GM23338 (cell line): ENCODE data around the gene ABCD3. TPM values are rescaled to one million over a fixed set of nuclear protein-coding genes. Genes with fewer than 3 reads are reported as not detected.
A peak's percentile ranks its signal among the peaks of the same experiment; 100 is the strongest.

Experiments
- ATAC-seq: fragments of 200-7000 bp; cut with Tn5 transposase; 3 replicates; pipeline ENCODE4 v1.9.1; 2020
- DNase-seq: peaks from one replicate; pipeline ENCODE4 v3.0.0-alpha.2; 2015; ENCODE audit warnings: low spot score
- H2AFZ ChIP-seq: fragments of 200-600 bp; sonication (generic); 2 replicates; pipeline ENCODE4 v1.8.0; 2016; ENCODE audit warnings: antibody characterized with exemption, mild to moderate bottlenecking, moderate library complexity
- H3F3A ChIP-seq: fragments of 200-600 bp; sonication (generic); replicated peaks from 2 replicates; pipeline ENCODE4 v1.8.0; 2017; ENCODE audit warnings: antibody characterized with exemption, mixed run types, low read depth
- H3K27ac ChIP-seq: fragments of 200-600 bp; sonication (generic); 2 replicates; pipeline ENCODE4 v1.6.1; 2016; ENCODE audit warnings: low read depth
- H3K27me3 ChIP-seq: fragments of 200-600 bp; sonication (generic); 2 replicates; pipeline ENCODE4 v1.8.0; 2016; ENCODE audit warnings: mild to moderate bottlenecking, mixed run types, moderate library complexity; ENCODE audit not compliant: insufficient read depth
- H3K36me3 ChIP-seq: fragments of 200-600 bp; sonication (generic); 2 replicates; pipeline ENCODE4 v1.8.0; 2016; ENCODE audit warnings: mild to moderate bottlenecking; ENCODE audit not compliant: insufficient read depth
- H3K4me1 ChIP-seq: fragments of 200-600 bp; sonication (generic); 2 replicates; pipeline ENCODE4 v1.8.0; 2016; ENCODE audit warnings: mild to moderate bottlenecking, moderate library complexity; ENCODE audit not compliant: insufficient read depth
- H3K4me2 ChIP-seq: fragments of 200-600 bp; sonication (generic); 2 replicates; pipeline ENCODE4 v1.7.1; 2017; ENCODE audit warnings: mixed run types
- H3K4me3 ChIP-seq: fragments of 200-600 bp; sonication (generic); 2 replicates; pipeline ENCODE4 v1.6.1; 2016; ENCODE audit warnings: mixed run types
- H3K79me2 ChIP-seq: fragments of 200-600 bp; sonication (generic); replicated peaks from 2 replicates; pipeline ENCODE4 v1.8.0; 2017; ENCODE audit warnings: mild to moderate bottlenecking; ENCODE audit not compliant: insufficient read depth
- H3K9me2 ChIP-seq: fragments of 200-600 bp; sonication (generic); 2 replicates; pipeline ENCODE4 v1.8.0; 2017; ENCODE audit not compliant: insufficient read depth
- H4K20me1 ChIP-seq: fragments of 200-600 bp; sonication (generic); replicated peaks from 2 replicates; pipeline ENCODE4 v1.8.0; 2017; ENCODE audit warnings: mild to moderate bottlenecking; ENCODE audit not compliant: insufficient read depth
- H3K27ac Mint-ChIP-seq: 2 replicates; pipeline ENCODE4 v1.8.0; 2020; ENCODE audit warnings: inconsistent platforms, mild to moderate bottlenecking, moderate library complexity, mixed read lengths
- H3K27me3 Mint-ChIP-seq: 3 replicates; pipeline ENCODE4 v1.8.0; 2022; ENCODE audit warnings: low read depth, mild to moderate bottlenecking, moderate library complexity, mixed read lengths, inconsistent platforms; ENCODE audit not compliant: insufficient read depth, poor library complexity
- H3K36me3 Mint-ChIP-seq: 3 replicates; pipeline ENCODE4 v1.8.0; 2021; ENCODE audit warnings: low read depth, mild to moderate bottlenecking, inconsistent platforms, moderate library complexity, mixed read lengths
- H3K4me1 Mint-ChIP-seq: 3 replicates; pipeline ENCODE4 v1.8.0; 2020; ENCODE audit warnings: mild to moderate bottlenecking, inconsistent platforms, mixed read lengths
- H3K4me3 Mint-ChIP-seq: 3 replicates; pipeline ENCODE4 v1.8.0; 2021; ENCODE audit warnings: moderate library complexity, mild to moderate bottlenecking, inconsistent platforms, mixed read lengths
- H3K9me3 Mint-ChIP-seq: 3 replicates; pipeline ENCODE4 v1.8.0; 2020; ENCODE audit warnings: moderate library complexity, mild to moderate bottlenecking, inconsistent platforms, mixed read lengths
- CTCF ChIP-seq, 2 experiments: fragments of 200-600 bp in 1 of 2; sonication (generic) in 1 of 2; conservative IDR thresholded peaks; 2 replicates each; pipeline versions ENCODE4 v1.5.1 to v1.6.1; 2016 to 2017; ENCODE audit warnings: antibody characterized with exemption in 2 of 2, low read depth in 2 of 2, mild to moderate bottlenecking in 2 of 2, moderate library complexity in 1 of 2
- EZH2 ChIP-seq: fragments of 200-600 bp; sonication (generic); IDR thresholded peaks from one replicate; pipeline ENCODE4 v1.8.0; 2017; ENCODE audit warnings: antibody characterized with exemption, mild to moderate bottlenecking, low read depth; ENCODE audit not compliant: unreplicated experiment
- EZH2phosphoT487 ChIP-seq: fragments of 200-600 bp; sonication (generic); IDR thresholded peaks from one replicate; pipeline ENCODE4 v1.8.1; 2018; ENCODE audit warnings: antibody characterized with exemption; ENCODE audit not compliant: unreplicated experiment
- NANOG ChIP-seq: IDR thresholded peaks from 2 replicates; pipeline ENCODE4 v1.6.1; 2016; ENCODE audit warnings: antibody characterized with exemption, borderline replicate concordance
- POLR2AphosphoS5 ChIP-seq: IDR thresholded peaks from 2 replicates; pipeline ENCODE4 v1.6.1; 2016; ENCODE audit warnings: antibody characterized with exemption, low read depth
- REST ChIP-seq: IDR thresholded peaks from one replicate; pipeline ENCODE4 v1.6.1; 2018; ENCODE audit warnings: antibody characterized with exemption; ENCODE audit not compliant: unreplicated experiment
- STAT1 ChIP-seq: IDR thresholded peaks from one replicate; pipeline ENCODE4 v1.6.1; 2016; ENCODE audit warnings: antibody characterized with exemption; ENCODE audit not compliant: unreplicated experiment
- polyA plus RNA-seq: library from polyadenylated mRNA; unstranded; fragments of >200 nt; fragmentation: Nextera tagmentation; extraction: Ambion mirVana; gene quantifications from 2 replicates; pipeline ENCODE4 v1.2.1, GENCODE V29; 2016
- total RNA-seq: library from RNA; depleted of rRNA; stranded (reverse); fragments of >200 nt; shearing (Covaris generic); gene quantifications from 2 replicates; pipeline ENCODE4 v1.2.3, GENCODE V29; 2014

The ABCD3 gene
- total and polyA plus RNA-seq, 2 experiments from 2014 or later: 12.3 to 24.0 TPM

- no peaks in the 10 kb centered on the region for H3K27me3 ChIP-seq
- no peak for TF ChIP-seq REST
- no peak for TF ChIP-seq EZH2phosphoT487
- TF ChIP-seq NANOG: no peak
- no peak for TF ChIP-seq EZH2
- no peak for TF ChIP-seq POLR2AphosphoS5
- no peak for TF ChIP-seq STAT1
- no peaks in the 10 kb centered on the region for H3K9me2 ChIP-seq
- no peaks in the 10 kb centered on the region for H3K36me3 ChIP-seq
- H3K27ac Mint-ChIP-seq: no peak overlapping the region
- no peaks in the 10 kb centered on the region for H3K27me3 Mint-ChIP-seq
- H4K20me1 ChIP-seq: no peaks in the 10 kb centered on the region
- no peaks in the 10 kb centered on the region for H3K36me3 Mint-ChIP-seq
- H3K9me3 Mint-ChIP-seq: no peaks in the 10 kb centered on the region
- no peak overlapping the region for H3K4me3 ChIP-seq
- H2AFZ ChIP-seq: no peak overlapping the region
- no peaks in the 10 kb centered on the region for H3F3A ChIP-seq
- H3K4me3 Mint-ChIP-seq: no peak overlapping the region
- H3K79me2 ChIP-seq: no peaks in the 10 kb centered on the region
- H3K4me1 Mint-ChIP-seq: peaks cover 14% of the 10 kb centered on the region; the same call in 2 of the 3 replicates
- DNase-seq: no peak
- H3K27ac ChIP-seq: no peak overlapping the region
- H3K4me2 ChIP-seq: no peak overlapping the region; the same call in 1 of the 2 replicates
- peaks cover 16% of the 10 kb centered on the region for H3K4me1 ChIP-seq
- ATAC-seq: no peak
Measured at GRCh38 chr1:94519351-94519750, 101.2 kb downstream of the ABCD3 start.

- H3K4me1 ChIP-seq: peaks cover 16% of the 10 kb centered on the region
- H3K4me3 ChIP-seq: no peak overlapping the region
- no peaks in the 10 kb centered on the region for H3K36me3 Mint-ChIP-seq
- no peak overlapping the region for H3K4me3 Mint-ChIP-seq
- H3K27ac ChIP-seq: no peak overlapping the region
- TF ChIP-seq NANOG: no peak
- TF ChIP-seq CTCF (conservative IDR thresholded peaks at IDR 0.05; ENCODE audit: low read depth in 2 of 2): peak; percentile 79 to 81
- no peaks in the 10 kb centered on the region for H3F3A ChIP-seq
- no peaks in the 10 kb centered on the region for H3K9me2 ChIP-seq
- no peaks in the 10 kb centered on the region for H4K20me1 ChIP-seq
- H3K9me3 Mint-ChIP-seq: no peaks in the 10 kb centered on the region
- H3K36me3 ChIP-seq: no peaks in the 10 kb centered on the region
- H3K27me3 Mint-ChIP-seq: no peaks in the 10 kb centered on the region
- no peaks in the 10 kb centered on the region for H3K27me3 ChIP-seq
- no peak overlapping the region for H3K4me2 ChIP-seq
- peaks cover 14% of the 10 kb centered on the region; the same call in 2 of the 3 replicates for H3K4me1 Mint-ChIP-seq
- H2AFZ ChIP-seq: no peak overlapping the region
- DNase-seq (peak; percentile 78), ATAC-seq (peak; percentile 62)
- H3K27ac Mint-ChIP-seq: no peak overlapping the region
- H3K79me2 ChIP-seq: no peaks in the 10 kb centered on the region
Measured at GRCh38 chr1:94522304-94522703, 104.1 kb downstream of the ABCD3 start.
